Measurements from ENCODE around the gene CD300A.

CD300A gene

GRCh38 chr17:74466111-74466827 is at the start of gene CD300A:
CD300A (plus strand) TSS chr17:74466634; CDS start chr17:74466704, 70 bp downstream.
- DNase-seq (ENCODE audit: low read depth), result no peak

DNA sequence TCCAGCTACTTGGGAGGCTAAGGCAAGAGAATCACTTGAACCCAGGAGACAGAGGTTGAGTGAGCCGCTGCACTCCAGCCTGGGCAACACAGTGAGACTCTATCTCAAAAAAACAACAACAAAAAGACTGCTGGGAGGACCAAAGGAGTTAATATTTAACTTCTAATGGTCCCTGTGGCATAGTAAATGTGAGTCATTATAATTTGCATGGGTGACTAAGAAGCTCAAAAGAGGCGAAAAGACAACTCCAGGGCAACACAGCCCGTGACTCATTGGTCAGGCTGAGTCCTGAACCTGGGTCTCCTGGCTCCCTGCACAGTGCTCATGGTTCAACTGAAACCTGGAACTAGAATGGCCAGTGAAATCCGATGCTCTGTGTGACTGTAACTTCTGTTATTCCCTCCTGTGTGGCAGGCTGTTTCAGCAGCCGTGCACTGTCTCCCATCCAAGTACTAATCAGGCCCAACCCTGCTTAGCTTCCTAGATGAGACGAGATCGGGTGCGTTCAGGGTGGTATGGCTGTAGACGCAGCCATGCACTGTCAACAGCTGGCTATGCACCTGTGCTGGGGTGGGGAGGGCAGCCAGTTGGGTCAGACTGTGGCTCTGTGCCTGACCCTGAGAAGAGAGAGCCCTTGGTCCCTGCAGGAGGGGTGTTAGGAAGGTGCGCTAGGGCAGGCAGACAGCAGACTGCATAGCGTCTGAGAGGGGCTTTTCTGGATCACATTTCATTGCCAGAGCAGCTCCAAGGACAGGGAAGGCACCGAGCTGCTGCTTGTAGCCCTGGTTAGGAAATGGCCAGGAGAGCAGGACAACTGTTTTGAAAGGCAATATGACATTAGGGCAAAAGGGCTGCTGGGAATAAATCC is 49.0 kb upstream of the CD300A start:
- peak; percentile 41 for DNase-seq (ENCODE audit: low read depth)

GRCh38 chr17:74419928-74420411 is 46.5 kb upstream of the CD300A start:
- DNase-seq (ENCODE audit: low read depth), result no peak

DNA sequence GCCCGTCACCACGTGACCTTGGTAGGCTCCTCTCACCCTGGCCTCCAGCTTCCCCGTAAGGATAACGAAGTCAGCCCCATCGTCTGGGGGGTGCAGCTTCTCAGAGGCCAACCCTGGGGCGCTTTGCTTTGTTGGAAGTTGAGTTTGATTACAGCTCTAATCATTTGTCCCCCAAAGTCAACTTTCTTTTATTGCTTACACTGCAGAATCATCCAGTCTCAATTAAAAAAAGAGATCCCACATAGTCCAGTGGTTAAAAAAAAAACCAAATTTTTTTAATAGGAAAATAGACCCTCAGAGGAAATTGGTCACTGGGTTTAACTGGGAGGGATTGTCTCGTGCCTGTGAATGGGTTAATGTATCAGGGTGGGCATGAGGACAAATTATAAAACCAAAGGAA is 42.3 kb upstream of the CD300A start:
- no peak for DNase-seq (ENCODE audit: low read depth)

DNA sequence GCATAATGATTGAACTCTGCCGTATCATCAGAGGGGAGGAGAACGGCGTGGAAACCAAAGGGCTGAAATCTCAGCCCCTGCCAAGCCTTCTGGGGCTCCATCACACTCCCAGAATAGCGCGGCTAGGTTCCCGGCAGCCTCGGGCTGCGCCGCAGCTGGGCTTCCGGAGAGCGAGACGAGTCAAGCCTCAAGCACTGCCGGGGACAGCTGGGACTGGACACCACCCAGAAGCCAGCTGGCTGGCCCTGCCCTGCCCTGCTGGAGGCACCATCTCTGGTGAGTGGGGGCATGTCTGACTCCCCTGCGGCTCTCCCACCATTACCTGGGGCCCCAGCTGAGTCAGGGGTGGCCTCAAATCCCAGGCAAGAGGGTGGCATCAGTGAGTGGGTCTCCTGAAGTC is 41.8 kb upstream of the CD300A start:
- DNase-seq (ENCODE audit: low read depth), result no peak

GRCh38 chr17:74426551-74427047 is 39.8 kb upstream of the CD300A start:
- DNase-seq (ENCODE audit: low read depth), result no peak

DNA sequence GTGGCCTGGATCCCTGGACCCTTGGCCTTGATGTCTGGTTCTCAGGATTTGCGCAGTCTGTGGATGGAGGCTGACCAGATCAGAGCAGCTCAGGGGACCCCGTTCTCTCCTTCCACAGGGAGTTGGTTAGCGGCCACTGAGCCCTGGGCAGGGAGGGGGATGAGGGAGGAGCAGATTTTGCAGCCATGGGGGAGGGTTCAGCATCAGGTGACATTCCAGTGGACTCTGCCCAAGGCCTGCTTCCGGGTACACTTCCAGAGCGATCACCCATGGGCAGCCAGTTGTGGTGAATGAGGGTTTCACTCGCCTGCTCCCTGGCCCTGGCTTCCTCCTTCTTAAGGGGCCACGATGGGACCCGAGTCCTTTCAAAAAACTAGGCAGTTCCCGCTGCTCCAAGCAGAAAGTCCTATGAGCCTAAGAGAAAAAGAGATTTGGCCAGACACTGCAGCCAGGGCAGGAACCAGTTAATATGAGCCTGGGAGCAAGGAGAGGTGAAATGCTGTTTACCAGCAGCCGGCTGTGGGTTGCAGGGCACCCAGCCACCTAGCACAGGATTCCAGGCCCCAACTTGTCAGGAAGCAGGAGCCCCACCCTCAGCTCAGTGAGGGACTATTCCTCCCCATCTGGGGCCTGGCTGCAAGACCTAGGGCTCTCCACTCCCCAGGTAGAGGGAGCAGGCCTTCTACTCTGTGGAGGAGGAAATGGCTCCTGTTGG is 39.2 kb upstream of the CD300A start:
- no peak for DNase-seq (ENCODE audit: low read depth)

DNA sequence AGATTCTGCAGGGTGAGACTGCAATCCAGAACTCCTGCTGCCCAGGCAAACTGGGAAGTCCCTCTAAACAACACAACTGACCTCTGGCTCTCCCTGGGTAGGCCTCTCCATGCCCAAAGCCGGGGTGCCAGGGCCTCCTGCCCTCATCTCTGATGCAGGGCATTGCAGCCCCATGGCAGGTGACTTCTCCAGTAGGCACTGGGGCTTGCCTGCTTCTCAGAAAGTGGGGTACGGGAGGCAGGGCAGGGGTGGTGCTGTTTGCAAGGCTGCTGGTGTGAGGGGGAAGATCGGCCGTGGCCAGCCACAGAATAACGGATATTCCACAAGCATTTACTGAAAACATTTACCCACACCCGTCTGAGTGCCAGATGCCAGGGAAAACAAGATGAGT is 38.7 kb upstream of the CD300A start:
- no peak for DNase-seq (ENCODE audit: low read depth)

GRCh38 chr17:74429604-74430384 is 36.6 kb upstream of the CD300A start:
- no peak for DNase-seq (ENCODE audit: low read depth)

DNA sequence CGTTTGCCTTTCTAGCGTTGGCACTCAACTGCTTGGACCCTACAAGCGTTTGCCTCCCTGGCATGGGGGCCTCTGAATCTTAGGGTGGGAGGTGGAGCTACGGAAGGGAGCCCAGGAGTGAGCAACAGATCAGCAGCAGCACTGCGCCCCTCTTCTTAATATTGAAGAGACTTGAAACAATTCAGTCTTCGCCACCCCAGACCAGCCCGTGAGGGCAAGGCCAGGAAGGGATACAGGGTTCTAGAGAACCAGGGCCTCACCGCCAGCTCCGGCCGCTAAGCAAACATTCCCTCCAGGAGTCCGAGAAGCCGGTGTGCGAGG is 36.1 kb upstream of the CD300A start:
- no peak for DNase-seq (ENCODE audit: low read depth)

- no peak for DNase-seq (ENCODE audit: low read depth)
Measured at GRCh38 chr17:74430706-74431567, 35.5 kb upstream of the CD300A start.

- DNase-seq (ENCODE audit: low read depth), result no peak
Measured at GRCh38 chr17:74431568-74432423, 34.6 kb upstream of the CD300A start, which contains the start of gene GPRC5C. GPRC5C (plus strand) TSS chr17:74432088; CDS start chr17:74439777, 7,689 bp downstream.

- no peak for DNase-seq (ENCODE audit: low read depth)
Measured at GRCh38 chr17:74432424-74432690, 34.1 kb upstream of the CD300A start.

- no peak for DNase-seq (ENCODE audit: low read depth)
Measured at GRCh38 chr17:74432766-74433391, 33.6 kb upstream of the CD300A start.

DNA sequence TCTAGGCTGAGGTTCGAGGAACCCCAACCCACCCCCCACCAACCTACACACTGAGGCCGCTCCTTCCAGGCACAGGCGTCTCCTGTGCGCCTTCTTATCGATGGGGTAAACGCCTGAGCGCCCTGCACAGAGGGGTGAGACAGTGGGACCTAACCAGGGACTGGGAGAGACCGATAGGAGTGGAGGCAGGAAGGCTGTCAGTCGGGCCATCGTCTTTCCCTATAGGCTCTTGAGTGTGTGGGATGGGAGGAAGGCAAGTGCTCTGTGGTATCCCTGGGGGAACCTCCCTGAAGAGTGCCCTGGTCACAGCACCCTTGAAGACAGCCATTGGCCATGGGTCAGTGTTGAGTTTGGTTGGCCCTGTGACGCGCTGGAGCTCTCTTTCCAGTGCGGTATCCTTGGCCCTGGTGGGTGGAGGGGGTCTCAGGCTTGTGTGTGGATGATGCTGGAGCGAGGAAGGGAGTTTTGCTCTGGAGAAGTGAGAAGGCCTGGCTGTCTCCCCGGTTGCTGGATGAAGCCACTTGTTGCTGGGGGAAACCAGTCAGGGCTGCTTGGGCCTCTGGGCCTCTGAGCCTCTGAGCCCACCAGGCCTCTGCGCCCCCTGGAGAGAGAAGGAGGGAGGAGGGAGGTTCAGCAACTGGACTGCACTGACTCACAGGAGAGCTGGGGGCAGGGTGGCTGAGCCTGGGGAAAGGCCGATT is 32.9 kb upstream of the CD300A start:
- no peak for DNase-seq (ENCODE audit: low read depth)

DNA sequence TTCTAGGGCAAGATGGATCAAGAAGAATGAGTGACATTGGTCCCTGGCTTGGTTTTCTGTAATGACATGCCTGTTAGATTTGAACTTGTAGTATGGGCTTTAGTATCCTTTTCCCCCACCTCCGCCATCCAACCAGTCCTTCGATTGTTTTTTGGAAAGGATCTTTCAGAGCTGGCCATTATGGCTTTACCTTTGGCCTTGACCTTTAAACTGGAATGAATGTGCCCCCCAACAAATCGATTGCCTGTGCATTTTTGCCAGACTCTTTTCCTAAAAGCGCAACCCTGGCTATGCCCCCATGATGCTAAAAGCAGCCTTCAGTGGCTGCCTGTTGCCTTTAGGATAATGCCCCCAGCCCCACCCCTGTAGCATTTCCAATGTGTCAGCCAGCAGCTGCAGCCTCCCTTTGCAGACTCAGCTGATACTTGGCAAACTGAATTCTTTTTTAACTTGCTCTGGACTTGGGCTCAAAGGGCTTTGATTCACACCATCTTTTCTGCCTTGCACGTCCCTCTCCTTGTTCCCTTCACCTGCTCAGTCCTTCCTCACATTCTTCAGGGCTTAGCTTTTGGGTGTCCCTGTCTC is 30.6 kb upstream of the CD300A start:
- no peak for DNase-seq (ENCODE audit: low read depth)

DNA sequence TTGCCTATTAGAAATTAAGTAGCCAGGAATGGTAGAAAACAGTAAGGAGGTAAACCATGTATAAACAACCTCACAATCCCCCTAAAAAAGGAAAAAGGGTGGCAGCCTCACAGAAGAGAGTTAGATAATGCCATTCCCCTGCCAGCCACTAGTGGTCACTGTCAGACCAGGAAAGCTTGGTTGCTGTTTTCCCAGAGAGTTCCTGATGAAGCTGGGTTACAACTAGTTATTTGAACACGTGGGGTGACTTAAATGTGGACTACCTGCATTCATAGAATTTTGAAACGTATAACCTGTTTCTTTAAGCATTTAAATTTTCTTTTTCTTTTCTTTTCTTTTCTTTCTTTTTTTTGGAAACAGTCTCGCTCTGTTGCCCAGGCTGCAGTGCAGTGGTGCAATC is 28.7 kb upstream of the CD300A start:
- no peak for DNase-seq (ENCODE audit: low read depth)

Data from HS-5 (cell line).